Upper lobe of left lung (tissue), 4 donors: ENCODE measurements around the gene VKORC1L1.

Experiments
- EP300 ChIP-seq, 4 donors: sonication (generic); formaldehyde crosslinking; IDR thresholded peaks; one replicate each; pipeline ENCODE4 v1.5.1; 2017; ENCODE audit warnings: antibody characterized with exemption in 4 of 4, control low read depth in 2 of 4
- POLR2A ChIP-seq, 4 donors: fragments of 450-650 bp; IDR thresholded peaks; one replicate each; pipeline ENCODE4 v1.5.1; 2016 to 2017; ENCODE audit warnings: antibody characterized with exemption in 4 of 4, mild to moderate bottlenecking in 2 of 4
- TF ChIP-seq, protein P1 (sequence below), 6 experiments: fragments of 450-650 bp in 4 of 6; fragments of 200-600 bp in 2 of 6; sonication (generic) in 2 of 6; IDR thresholded peaks; one replicate each; pipeline ENCODE4 v1.5.1; 2016 to 2019; ENCODE audit warnings: antibody characterized with exemption in 6 of 6

DNA sequence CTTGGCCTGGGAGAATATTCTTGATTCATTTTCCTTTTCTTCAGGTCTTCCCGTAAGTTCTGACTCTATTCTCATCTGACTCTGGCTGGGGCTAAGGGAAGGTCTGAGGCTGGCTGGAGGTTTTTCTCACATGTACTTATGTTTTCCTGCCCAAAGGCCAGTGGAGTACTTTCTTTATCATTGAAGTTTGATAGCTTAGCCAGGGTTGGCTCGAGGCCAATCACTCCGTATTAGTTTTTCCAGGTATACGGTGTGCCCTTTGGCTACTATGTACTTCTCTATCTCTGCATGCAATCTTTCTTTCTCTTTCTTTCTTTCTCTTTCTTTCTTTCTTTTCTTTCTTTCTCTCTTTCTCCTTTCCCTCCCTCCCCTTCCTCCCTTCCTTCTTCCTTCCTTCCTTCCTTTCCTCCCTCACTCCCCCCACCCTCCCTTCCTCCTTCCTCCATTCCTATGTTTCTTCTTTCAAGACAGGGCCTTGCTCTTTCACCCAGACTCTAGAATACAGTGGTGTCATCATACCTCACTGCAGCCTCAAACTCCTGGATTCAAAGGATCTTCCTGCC lies 26.8 kb upstream of the VKORC1L1 start:
- TF ChIP-seq EP300 (IDR thresholded peaks at IDR 0.05) (no peak), POLR2A (IDR thresholded peaks at IDR 0.05) (no peak)
- TF ChIP-seq, protein P1, sequence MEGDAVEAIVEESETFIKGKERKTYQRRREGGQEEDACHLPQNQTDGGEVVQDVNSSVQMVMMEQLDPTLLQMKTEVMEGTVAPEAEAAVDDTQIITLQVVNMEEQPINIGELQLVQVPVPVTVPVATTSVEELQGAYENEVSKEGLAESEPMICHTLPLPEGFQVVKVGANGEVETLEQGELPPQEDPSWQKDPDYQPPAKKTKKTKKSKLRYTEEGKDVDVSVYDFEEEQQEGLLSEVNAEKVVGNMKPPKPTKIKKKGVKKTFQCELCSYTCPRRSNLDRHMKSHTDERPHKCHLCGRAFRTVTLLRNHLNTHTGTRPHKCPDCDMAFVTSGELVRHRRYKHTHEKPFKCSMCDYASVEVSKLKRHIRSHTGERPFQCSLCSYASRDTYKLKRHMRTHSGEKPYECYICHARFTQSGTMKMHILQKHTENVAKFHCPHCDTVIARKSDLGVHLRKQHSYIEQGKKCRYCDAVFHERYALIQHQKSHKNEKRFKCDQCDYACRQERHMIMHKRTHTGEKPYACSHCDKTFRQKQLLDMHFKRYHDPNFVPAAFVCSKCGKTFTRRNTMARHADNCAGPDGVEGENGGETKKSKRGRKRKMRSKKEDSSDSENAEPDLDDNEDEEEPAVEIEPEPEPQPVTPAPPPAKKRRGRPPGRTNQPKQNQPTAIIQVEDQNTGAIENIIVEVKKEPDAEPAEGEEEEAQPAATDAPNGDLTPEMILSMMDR (IDR thresholded peaks at IDR 0.05): no peak
